Muscle layer of duodenum (tissue), 2 donors: Measurements from ENCODE around the gene PTTG1IP2.

ENCODE experiments used
- H3K27ac ChIP-seq: one replicate; pipeline ENCODE4 v1.7.0; 2013; ENCODE audit warnings: mild to moderate bottlenecking, low read length
- H3K27me3 ChIP-seq: one replicate; pipeline ENCODE4 v1.7.0; 2013; ENCODE audit warnings: low read depth, mild to moderate bottlenecking, control low read depth, low read length
- H3K36me3 ChIP-seq, 2 donors: one replicate each; pipeline ENCODE4 v1.7.0; 2013; ENCODE audit warnings: low read length in 2 of 2, control low read depth in 1 of 2, mild to moderate bottlenecking in 1 of 2; ENCODE audit not compliant: insufficient read depth in 2 of 2, control insufficient read depth in 1 of 2
- H3K4me1 ChIP-seq, 2 donors: one replicate each; pipeline ENCODE4 v1.7.0; 2013; ENCODE audit warnings: low read length in 2 of 2, mild to moderate bottlenecking in 2 of 2, control low read depth in 1 of 2, moderate library complexity in 1 of 2; ENCODE audit not compliant: insufficient read depth in 2 of 2, control insufficient read depth in 1 of 2
- H3K4me3 ChIP-seq, 2 donors: one replicate each; pipeline ENCODE4 v1.7.0; 2013; ENCODE audit warnings: low read length in 2 of 2, low read depth in 1 of 2, mild to moderate bottlenecking in 1 of 2
- H3K9me3 ChIP-seq, 2 donors: one replicate each; pipeline ENCODE4 v1.7.0; 2013; ENCODE audit warnings: low read length in 2 of 2, control low read depth in 1 of 2, mild to moderate bottlenecking in 1 of 2; ENCODE audit not compliant: control insufficient read depth in 1 of 2
- donor health status: healthy.

Gene PTTG1IP2

GRCh38 chr7:90520484-90520883 is 51.0 kb downstream of the PTTG1IP2 start:
- Histone ChIP-seq H3K4me3 (no peak overlapping the region), H3K36me3 (no peaks in the 10 kb centered on the region), H3K4me1 (no peaks in the 10 kb centered on the region), H3K9me3 (no peaks in the 10 kb centered on the region), H3K27ac (no peak overlapping the region), H3K27me3 (no peaks in the 10 kb centered on the region)

DNA sequence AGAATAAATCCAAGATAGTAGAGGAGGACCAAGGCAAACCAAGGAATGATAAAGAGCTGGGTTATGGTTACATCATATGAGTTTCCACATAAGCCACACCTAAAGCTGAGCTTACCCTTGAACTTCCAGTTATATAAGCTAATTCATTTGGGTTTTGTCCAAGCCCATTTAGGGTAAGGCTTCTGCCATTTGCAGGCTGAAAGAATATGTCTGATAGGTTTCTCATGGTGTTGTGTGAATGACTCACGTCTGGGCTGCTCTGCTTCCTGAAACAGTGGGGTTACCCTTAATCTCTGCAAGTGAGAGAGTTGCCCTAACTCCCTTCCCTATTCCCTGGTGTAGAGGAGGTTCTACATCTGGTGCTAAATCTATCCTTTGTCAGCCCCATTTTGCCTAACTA is 60.8 kb downstream of the PTTG1IP2 start:
- Histone ChIP-seq H3K27ac (no peak overlapping the region), H3K36me3 (no peaks in the 10 kb centered on the region), H3K4me1 (no peaks in the 10 kb centered on the region), H3K9me3 (no peaks in the 10 kb centered on the region), H3K27me3 (no peaks in the 10 kb centered on the region), H3K4me3 (no peak overlapping the region)

GRCh38 chr7:90532231-90532929 is 62.9 kb downstream of the PTTG1IP2 start:
- Histone ChIP-seq H3K4me1 (no peaks in the 10 kb centered on the region), H3K9me3 (no peaks in the 10 kb centered on the region), H3K36me3 (no peaks in the 10 kb centered on the region), H3K27me3 (no peaks in the 10 kb centered on the region), H3K27ac (no peak overlapping the region), H3K4me3 (no peak overlapping the region)

- no peaks in the 10 kb centered on the region for H3K4me1 ChIP-seq
- H3K27ac ChIP-seq: no peak overlapping the region
- H3K27me3 ChIP-seq: no peaks in the 10 kb centered on the region
- no peaks in the 10 kb centered on the region for H3K9me3 ChIP-seq
- no peaks in the 10 kb centered on the region for H3K36me3 ChIP-seq
- no peak overlapping the region for H3K4me3 ChIP-seq
Measured at GRCh38 chr7:90536449-90536848, 67.0 kb downstream of the PTTG1IP2 start.

- H3K9me3 ChIP-seq: no peaks in the 10 kb centered on the region
Measured at GRCh38 chr7:90538405-90538804, 69.0 kb downstream of the PTTG1IP2 start.

GRCh38 chr7:90540406-90540805 is 71.0 kb downstream of the PTTG1IP2 start:
- no peaks in the 10 kb centered on the region for H3K9me3 ChIP-seq
- H3K4me3 ChIP-seq: no peak overlapping the region
- H3K27ac ChIP-seq: no peak overlapping the region
- no peaks in the 10 kb centered on the region for H3K4me1 ChIP-seq
- no peaks in the 10 kb centered on the region for H3K36me3 ChIP-seq
- no peaks in the 10 kb centered on the region for H3K27me3 ChIP-seq

More at GRCh38 chr7:90538405-90538804, 69.0 kb downstream of the PTTG1IP2 start:
- Histone ChIP-seq H3K4me3 (no peak overlapping the region), H3K27me3 (no peaks in the 10 kb centered on the region), H3K27ac (no peak overlapping the region), H3K36me3 (no peaks in the 10 kb centered on the region), H3K4me1 (no peaks in the 10 kb centered on the region)

DNA sequence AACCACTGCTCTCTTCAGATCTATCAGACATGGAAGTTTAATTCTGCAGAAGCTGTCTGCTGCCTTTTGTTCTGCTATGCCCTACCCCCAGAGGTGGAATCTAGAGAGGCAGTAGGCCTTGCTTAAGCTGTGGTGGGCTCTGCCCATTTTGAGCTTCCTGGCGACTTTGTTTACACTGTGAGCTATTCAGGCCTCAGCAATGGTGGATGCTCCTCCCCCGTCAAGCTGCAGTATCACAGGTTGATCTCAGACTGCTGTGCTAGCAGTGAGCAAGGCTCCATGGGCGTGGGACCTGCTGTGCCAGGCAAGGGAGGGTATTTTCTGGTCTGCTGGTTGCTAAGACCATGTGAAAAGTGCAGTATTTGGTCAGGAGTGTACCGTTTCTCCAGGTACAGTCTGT is 81.6 kb downstream of the PTTG1IP2 start:
- Histone ChIP-seq H3K4me1 (no peaks in the 10 kb centered on the region), H3K4me3 (no peak overlapping the region), H3K27ac (no peak overlapping the region), H3K27me3 (no peaks in the 10 kb centered on the region), H3K36me3 (no peaks in the 10 kb centered on the region), H3K9me3 (no peaks in the 10 kb centered on the region)

- Histone ChIP-seq H3K9me3 (no peaks in the 10 kb centered on the region), H3K4me3 (no peak overlapping the region), H3K36me3 (no peaks in the 10 kb centered on the region), H3K27me3 (no peaks in the 10 kb centered on the region), H3K27ac (no peak overlapping the region), H3K4me1 (no peaks in the 10 kb centered on the region)
Measured at GRCh38 chr7:90552521-90552920, 83.1 kb downstream of the PTTG1IP2 start.

DNA sequence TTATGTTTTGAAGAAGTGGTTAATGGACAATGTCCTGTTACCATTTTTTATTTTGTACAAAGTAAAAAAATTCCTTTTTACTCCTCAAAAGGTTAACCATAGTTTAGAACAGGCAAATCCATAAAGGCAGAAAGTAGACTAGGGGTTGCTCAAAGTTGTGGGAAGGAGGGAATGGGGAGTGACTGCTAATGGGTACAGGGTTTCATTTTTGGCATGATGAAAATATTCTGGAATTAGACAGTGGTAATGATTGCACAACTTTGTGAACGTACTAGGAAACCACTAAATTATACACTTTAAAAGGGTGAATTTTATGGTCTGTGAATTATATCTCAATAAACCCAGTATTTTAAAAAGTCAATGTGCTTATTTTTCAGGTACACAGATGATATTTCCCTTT is 91.3 kb downstream of the PTTG1IP2 start:
- no peaks in the 10 kb centered on the region for H3K36me3 ChIP-seq
- H3K27ac ChIP-seq: no peak overlapping the region
- H3K4me1 ChIP-seq: no peaks in the 10 kb centered on the region
- no peaks in the 10 kb centered on the region for H3K27me3 ChIP-seq
- no peak overlapping the region for H3K4me3 ChIP-seq
- no peaks in the 10 kb centered on the region for H3K9me3 ChIP-seq
